ENCODE results near the gene SOWAHC.

Gene SOWAHC

DNA sequence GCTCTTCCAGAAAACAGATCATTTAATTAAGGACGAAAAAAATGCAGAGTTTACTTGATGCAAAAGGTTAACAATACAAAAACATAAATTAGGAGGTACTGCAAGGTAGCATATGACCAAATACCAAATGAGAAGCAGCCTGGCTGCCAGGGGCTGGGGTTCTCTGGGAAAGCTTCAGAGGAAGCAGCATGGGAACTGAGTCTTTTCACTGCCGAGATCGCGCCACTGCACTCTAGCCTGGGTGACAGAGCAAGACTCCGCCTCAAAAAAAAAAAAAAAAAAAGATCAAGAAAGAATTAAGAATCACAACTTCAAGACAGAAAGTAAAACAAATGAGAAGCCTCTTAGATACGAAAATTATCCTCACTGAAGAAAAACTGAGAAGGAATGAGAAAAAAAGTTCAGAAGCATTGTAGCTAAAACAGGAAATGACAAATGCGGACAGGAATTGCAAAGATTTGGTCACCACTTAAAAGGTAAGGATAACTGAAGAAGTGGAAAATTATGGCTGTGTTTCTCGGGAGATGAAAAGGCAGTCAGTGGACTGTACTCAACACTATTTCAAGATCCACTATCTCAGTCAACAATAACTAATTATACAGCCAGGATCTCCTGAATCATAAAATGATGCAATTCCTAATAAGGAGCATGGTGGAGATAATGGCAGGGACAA is 4.7 kb upstream of the SOWAHC start:
- TF ChIP-seq, protein P1, sequence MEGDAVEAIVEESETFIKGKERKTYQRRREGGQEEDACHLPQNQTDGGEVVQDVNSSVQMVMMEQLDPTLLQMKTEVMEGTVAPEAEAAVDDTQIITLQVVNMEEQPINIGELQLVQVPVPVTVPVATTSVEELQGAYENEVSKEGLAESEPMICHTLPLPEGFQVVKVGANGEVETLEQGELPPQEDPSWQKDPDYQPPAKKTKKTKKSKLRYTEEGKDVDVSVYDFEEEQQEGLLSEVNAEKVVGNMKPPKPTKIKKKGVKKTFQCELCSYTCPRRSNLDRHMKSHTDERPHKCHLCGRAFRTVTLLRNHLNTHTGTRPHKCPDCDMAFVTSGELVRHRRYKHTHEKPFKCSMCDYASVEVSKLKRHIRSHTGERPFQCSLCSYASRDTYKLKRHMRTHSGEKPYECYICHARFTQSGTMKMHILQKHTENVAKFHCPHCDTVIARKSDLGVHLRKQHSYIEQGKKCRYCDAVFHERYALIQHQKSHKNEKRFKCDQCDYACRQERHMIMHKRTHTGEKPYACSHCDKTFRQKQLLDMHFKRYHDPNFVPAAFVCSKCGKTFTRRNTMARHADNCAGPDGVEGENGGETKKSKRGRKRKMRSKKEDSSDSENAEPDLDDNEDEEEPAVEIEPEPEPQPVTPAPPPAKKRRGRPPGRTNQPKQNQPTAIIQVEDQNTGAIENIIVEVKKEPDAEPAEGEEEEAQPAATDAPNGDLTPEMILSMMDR (IDR thresholded peaks at IDR 0.05; ENCODE audit: insufficient read depth, low read depth, low read length, missing control alignments): no peak
- DNase-seq (ENCODE audit: low read depth): peak; percentile 57
- H3K4me3 ChIP-seq (ENCODE audit: low read depth, low read length): peak overlapping the region; percentile 53

DNA sequence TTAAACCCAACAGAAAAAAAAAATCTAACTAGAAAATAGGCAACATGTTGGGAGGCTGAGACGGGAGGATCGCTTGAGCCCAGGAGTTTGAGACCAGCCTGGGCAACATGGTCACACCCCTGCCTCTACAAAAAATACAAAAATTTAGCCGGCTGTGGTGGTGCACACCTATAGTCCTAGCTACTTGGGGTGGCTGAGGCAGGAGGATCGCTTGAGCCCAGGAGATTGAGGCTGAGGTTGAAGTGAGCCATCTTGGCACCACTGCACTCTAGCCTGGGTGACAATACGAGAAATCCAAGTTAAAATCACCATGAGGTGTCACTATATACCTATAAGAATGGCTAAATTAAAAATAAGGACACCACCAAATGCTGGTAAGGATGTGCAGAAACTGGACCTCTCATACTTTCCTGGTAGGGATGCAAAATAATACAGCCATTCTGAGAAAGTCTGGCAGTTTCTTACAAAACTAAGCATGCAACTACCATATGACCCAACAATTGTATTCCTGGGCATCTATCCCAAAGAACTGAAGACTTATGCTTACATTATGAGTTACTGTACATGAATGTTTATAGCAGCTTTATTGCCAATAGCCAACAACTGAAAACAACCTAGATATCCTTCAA is 2.6 kb upstream of the SOWAHC start:
- TF ChIP-seq, protein P1 (IDR thresholded peaks at IDR 0.05; ENCODE audit: insufficient read depth, low read depth, low read length, missing control alignments): peak; percentile 7
- peak overlapping the region; percentile 91 for H3K4me3 ChIP-seq (ENCODE audit: low read depth, low read length)
- peak; percentile 44 for DNase-seq (ENCODE audit: low read depth)

DNA sequence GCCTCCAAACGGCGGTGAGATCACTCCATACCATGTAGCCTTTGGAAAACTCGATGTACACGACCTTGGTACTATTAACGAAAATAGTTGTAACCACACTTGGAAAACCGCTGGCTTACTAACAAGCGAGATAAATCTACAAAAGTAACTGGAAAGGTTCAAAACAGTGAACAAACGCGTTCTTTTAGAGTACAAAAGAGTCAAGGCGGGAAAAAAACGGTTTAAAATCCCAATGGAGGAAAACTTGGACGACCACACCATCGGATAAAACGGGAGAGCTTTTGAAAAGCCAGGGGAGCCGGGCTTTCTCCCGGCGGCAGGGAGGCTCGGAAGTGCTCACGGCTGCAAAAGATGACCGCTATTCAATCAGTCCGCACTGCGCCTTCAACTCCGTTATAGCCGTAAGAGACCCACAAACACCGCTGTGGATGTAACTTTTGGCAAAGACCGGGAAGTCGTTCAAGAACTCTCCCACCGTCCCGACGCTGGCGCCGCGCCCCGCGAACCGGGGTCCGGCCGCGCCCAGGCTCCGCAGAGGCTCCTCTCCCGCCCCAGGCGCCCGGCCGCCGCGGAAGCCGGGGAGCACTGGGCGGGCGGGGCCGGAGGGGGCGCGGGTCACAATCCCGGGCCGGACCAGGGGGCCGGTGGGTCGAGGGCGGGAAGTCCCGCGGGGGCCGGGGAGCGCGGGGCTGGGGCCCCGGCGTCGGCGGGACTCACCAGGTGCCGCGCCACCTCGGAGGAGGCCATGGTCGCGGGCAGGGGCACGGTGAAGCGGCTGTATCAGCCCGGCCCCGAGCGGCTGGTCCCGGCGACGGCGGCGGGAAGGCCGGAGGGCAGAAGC is 863 bp upstream of the SOWAHC start:
- TF ChIP-seq, protein P1 (IDR thresholded peaks at IDR 0.05; ENCODE audit: insufficient read depth, low read depth, low read length, missing control alignments): no peak
- peak overlapping the region; percentile 91 for H3K4me3 ChIP-seq (ENCODE audit: low read depth, low read length)
- peak; percentile 60 for DNase-seq (ENCODE audit: low read depth)

DNA sequence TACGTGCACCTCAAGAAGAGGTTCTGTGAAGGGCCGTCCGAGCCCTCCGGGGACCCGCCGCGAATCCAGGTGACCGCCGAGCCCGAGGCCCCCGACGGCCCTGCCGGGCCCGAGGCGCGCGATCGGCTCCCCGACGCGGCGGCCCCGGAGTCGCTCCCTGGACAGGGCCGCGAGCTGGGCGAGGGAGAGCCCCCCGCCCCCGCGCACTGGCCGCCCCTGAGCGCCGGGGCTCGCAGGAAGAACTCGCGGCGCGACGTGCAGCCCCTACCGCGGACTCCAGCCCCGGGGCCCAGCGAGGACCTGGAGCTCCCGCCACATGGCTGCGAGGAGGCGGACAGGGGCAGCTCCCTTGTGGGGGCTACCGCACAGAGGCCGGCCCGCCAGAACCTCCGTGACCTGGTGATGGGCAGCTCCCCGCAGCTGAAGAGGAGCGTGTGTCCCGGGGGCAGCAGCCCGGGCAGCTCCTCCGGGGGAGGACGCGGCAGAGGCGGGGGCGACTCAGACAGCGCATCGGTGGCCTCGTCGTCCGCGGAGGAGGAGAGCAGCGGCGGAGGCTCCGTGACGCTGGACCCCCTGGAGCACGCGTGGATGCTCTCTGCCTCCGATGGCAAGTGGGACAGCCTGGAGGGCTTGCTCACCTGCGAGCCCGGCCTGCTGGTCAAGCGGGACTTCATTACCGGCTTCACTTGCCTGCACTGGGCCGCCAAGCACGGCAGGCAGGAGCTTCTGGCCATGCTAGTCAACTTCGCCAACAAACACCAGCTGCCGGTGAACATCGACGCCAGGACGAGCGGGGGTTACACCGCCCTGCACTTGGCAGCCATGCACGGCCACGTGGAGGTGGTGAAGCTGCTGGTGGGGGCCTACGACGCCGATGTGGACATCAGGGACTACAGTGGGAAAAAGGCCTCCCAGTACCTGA is 812 bp downstream of the SOWAHC start:
- peak overlapping the region; percentile 50 for H3K4me3 ChIP-seq (ENCODE audit: low read depth, low read length)
- no peak for DNase-seq (ENCODE audit: low read depth)
- TF ChIP-seq, protein P1 (IDR thresholded peaks at IDR 0.05; ENCODE audit: insufficient read depth, low read depth, low read length, missing control alignments): no peak

DNA sequence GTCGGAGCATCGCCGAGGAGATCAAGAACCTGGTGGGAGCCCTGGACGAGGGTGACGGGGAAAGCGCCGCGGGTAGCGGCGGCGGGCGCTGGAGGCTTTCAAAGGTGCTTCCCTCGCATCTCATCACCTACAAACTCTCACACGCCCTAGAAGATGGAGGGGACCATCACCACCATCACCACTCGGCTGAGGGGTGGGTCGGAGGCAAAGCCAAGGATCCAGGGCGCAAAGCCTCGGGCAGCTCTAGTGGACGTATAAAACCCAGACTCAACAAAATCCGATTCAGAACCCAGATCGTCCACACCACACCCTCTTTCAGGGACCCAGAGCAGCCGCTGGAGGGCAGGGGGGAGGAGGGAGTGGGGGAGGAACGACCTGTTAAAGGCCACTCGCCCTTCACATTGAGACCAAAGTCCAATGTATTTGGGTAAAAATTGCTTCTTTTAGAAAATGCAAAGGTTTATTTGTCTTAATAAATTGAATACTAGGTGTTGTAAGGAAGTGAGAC is 1.5 kb downstream of the SOWAHC start:
- DNase-seq (ENCODE audit: low read depth): no peak
- TF ChIP-seq, protein P1 (IDR thresholded peaks at IDR 0.05; ENCODE audit: insufficient read depth, low read depth, low read length, missing control alignments): no peak
- peak overlapping the region; percentile 50 for H3K4me3 ChIP-seq (ENCODE audit: low read depth, low read length)

DNA sequence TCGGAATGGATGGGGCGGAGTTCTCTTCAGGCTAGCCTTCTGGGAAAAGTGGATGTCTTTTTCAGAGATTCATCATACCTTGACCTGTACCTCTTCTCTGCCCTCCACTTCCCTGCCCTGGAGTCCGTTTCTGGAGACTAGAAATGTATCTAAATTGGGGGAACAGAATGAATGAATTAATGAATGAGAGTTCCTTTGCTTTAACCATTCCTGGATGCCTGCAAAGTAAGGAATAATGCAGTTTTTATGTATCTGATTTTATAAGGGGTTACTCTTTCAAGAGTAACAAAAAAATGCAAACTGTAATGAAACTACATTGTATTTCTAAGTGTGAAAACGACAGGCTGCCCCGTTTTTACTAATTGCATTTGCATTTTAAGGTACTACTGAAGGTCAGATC is 2.0 kb downstream of the SOWAHC start:
- TF ChIP-seq, protein P1 (IDR thresholded peaks at IDR 0.05; ENCODE audit: insufficient read depth, low read depth, low read length, missing control alignments): no peak
- peak overlapping the region; percentile 50 for H3K4me3 ChIP-seq (ENCODE audit: low read depth, low read length)
- no peak for DNase-seq (ENCODE audit: low read depth)
